Measurements from ENCODE around the gene C17orf67. TPM values are rescaled to one million over a fixed set of nuclear protein-coding genes. Genes with fewer than 3 reads are reported as not detected.
A peak's percentile ranks its signal among the peaks of the same experiment; 100 is the strongest.

Gene C17orf67
- total RNA-seq, 3 donors from 2014 or later = 1.1 to 3.4 (median 1.1) TPM

DNA sequence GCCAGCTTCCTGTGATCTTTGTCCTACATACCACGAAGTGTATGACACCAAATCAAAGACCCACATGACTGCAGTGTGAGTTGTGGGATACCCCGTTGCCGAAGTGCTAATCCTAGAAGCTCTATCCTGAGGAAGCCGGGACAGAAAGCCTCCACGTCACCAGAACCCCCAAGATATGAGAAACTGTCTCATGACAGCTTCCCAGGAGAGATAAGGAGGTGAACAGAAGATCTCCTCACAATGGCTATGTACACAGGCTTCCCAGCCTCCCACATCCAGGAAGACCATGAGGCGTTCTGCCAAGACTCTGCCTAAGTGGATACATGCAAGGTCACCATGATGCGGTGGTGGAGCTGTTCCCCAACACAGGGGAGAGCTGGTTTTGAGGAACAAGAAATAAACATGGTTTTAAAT lies 43.1 kb upstream of the C17orf67 start:
- DNase-seq (no peak), ATAC-seq (no peak)
- H3K36me3 ChIP-seq (ENCODE audit: low read depth) = no peaks in the 10 kb centered on the region
- TF ChIP-seq, protein P1, sequence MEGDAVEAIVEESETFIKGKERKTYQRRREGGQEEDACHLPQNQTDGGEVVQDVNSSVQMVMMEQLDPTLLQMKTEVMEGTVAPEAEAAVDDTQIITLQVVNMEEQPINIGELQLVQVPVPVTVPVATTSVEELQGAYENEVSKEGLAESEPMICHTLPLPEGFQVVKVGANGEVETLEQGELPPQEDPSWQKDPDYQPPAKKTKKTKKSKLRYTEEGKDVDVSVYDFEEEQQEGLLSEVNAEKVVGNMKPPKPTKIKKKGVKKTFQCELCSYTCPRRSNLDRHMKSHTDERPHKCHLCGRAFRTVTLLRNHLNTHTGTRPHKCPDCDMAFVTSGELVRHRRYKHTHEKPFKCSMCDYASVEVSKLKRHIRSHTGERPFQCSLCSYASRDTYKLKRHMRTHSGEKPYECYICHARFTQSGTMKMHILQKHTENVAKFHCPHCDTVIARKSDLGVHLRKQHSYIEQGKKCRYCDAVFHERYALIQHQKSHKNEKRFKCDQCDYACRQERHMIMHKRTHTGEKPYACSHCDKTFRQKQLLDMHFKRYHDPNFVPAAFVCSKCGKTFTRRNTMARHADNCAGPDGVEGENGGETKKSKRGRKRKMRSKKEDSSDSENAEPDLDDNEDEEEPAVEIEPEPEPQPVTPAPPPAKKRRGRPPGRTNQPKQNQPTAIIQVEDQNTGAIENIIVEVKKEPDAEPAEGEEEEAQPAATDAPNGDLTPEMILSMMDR (IDR thresholded peaks at IDR 0.05) = no peak
- no peak overlapping the region for H3K4me3 ChIP-seq
- H3K4me1 ChIP-seq (ENCODE audit: low read depth) = no peaks in the 10 kb centered on the region
- H3K9me3 ChIP-seq = no peaks in the 10 kb centered on the region
- intact Hi-C loops (cut with DNase I, micrococcal nuclease) = no loop called here

DNA sequence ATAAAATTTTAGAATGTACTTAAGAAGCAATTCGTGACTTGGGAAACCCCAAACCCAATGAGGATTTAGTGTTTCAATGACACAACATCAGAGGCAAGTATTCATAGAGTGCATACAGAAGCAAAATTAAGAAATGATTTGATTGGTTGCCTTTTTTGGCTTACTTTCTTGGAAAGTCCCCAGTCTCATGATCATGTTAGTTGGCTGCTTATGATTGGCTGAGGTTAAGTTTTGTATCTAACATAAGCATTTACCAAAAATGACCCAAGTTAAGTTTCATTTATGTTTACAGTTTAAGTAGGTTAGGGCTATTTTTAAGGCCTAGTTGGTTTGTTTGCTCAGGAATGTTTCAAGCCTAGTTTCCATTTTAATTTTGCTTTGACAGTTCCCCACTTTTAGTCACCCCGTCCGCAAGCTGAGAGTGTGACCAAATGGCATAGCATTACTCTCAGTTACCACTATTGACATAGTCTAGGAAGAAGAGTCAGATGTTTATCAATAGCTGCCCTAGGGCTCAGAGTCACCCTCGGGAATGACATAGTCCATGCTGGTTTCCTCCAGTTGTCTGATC lies 36.4 kb upstream of the C17orf67 start:
- no peaks in the 10 kb centered on the region for H3K36me3 ChIP-seq (ENCODE audit: low read depth)
- no peaks in the 10 kb centered on the region for H3K4me1 ChIP-seq (ENCODE audit: low read depth)
- DNase-seq (no peak), ATAC-seq (no peak)
- TF ChIP-seq, protein P1 (IDR thresholded peaks at IDR 0.05) = no peak
- intact Hi-C loops (cut with DNase I, micrococcal nuclease) = no loop called here
- no peaks in the 10 kb centered on the region for H3K9me3 ChIP-seq
- H3K4me3 ChIP-seq = no peak overlapping the region

DNA sequence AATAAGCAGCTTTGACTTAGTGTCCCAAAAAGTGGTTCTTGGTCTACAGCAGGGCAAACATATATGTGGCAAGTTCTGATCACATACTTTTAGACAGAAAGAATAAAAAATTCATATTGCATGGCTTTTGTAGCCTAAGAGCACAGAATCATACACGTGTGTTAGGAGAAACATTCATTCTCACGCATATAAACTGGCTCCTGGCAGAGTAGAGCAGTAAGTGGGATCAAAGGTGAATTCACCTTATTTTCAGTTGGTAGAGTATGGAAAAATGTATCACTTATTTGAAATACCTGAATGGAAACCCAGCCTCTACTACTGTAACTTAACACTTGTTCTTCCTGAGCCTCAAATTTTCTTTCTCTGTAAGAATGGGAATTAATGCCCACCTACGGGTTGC lies 35.0 kb upstream of the C17orf67 start:
- no peaks in the 10 kb centered on the region for H3K36me3 ChIP-seq (ENCODE audit: low read depth)
- H3K4me3 ChIP-seq = no peak overlapping the region
- H3K9me3 ChIP-seq = no peaks in the 10 kb centered on the region
- DNase-seq = no peak
- no peaks in the 10 kb centered on the region for H3K4me1 ChIP-seq (ENCODE audit: low read depth)
- intact Hi-C loops (cut with DNase I, micrococcal nuclease) = no loop called here
- TF ChIP-seq, protein P1 (IDR thresholded peaks at IDR 0.05) = no peak
- peak; percentile 59 for ATAC-seq

DNA sequence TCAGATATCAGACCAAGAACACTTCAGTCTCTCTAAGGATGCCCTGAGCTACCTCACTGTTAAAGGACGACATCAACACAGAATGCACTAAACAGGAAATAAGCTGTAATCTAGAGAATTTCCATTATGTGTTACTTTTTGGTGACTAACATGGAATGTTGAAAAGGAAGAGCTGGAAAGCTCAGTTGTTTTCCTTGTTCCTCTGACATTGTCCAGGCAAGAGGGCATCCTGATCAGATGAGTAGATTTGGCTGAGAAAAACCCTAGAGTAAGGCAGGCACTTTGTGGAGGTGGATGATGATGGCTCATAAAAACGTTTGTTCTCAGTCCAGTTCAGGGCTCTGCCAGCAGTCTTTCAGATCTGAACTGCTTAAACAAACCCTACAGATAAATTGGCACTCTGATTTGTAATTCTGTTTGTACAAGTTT lies 34.2 kb upstream of the C17orf67 start:
- no peak overlapping the region for H3K4me3 ChIP-seq
- H3K4me1 ChIP-seq (ENCODE audit: low read depth) = no peaks in the 10 kb centered on the region
- TF ChIP-seq, protein P1 (IDR thresholded peaks at IDR 0.05) = no peak
- no peak for DNase-seq
- H3K36me3 ChIP-seq (ENCODE audit: low read depth) = no peaks in the 10 kb centered on the region
- intact Hi-C loops (cut with DNase I, micrococcal nuclease) = no loop called here
- peak; percentile 59 for ATAC-seq
- H3K9me3 ChIP-seq = no peaks in the 10 kb centered on the region

DNA sequence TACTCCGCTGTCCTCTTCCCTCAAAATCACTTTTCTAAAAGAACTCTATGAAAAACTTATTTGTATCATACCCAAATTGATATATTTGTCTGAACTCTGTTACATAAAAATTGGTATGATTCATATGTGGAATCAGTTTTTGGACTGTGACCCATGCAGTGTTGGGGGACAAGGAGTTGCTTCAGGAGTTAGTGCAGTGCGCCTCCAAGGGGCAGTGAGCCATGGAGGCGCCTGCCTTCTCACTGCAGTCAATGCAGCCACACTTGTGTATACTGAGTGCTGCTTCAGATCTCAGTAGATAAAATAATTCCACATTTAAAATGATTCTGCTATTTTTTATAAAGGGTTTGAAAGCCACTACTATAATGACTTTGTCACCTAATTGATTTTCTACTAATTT lies 32.8 kb upstream of the C17orf67 start:
- intact Hi-C loops (cut with DNase I, micrococcal nuclease) = no loop called here
- no peak overlapping the region for H3K4me3 ChIP-seq
- H3K36me3 ChIP-seq (ENCODE audit: low read depth) = no peaks in the 10 kb centered on the region
- ATAC-seq (peak; percentile 34), DNase-seq (no peak)
- H3K9me3 ChIP-seq = no peaks in the 10 kb centered on the region
- TF ChIP-seq, protein P1 (IDR thresholded peaks at IDR 0.05) = no peak
- no peaks in the 10 kb centered on the region for H3K4me1 ChIP-seq (ENCODE audit: low read depth)

DNA sequence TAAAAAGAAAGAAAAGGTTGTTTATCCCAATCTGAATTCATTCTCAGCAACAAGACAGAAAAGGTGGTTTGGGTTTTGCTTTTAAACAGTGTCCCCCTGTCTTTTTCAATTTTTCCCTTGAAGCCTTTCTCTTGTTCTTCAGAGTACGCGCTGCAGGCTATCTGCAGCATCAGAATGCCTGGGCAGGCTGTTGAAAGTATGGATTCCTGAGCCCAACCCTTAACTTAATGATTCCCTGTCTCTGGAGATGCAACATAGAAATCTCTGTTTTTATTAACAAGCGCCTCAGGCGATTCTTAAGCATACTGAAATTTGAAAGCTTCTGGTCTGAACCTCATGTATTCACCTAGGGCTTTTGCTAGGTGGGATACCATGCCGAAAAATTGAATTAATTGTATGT lies 32.4 kb upstream of the C17orf67 start:
- H3K9me3 ChIP-seq = no peaks in the 10 kb centered on the region
- no peaks in the 10 kb centered on the region for H3K36me3 ChIP-seq (ENCODE audit: low read depth)
- TF ChIP-seq, protein P1 (IDR thresholded peaks at IDR 0.05) = no peak
- H3K4me3 ChIP-seq = no peak overlapping the region
- ATAC-seq (no peak), DNase-seq (no peak)
- no peaks in the 10 kb centered on the region for H3K4me1 ChIP-seq (ENCODE audit: low read depth)
- intact Hi-C loops (cut with DNase I, micrococcal nuclease) = no loop called here
